Measurements from ENCODE around the gene CFAP126.

CFAP126 gene

DNA sequence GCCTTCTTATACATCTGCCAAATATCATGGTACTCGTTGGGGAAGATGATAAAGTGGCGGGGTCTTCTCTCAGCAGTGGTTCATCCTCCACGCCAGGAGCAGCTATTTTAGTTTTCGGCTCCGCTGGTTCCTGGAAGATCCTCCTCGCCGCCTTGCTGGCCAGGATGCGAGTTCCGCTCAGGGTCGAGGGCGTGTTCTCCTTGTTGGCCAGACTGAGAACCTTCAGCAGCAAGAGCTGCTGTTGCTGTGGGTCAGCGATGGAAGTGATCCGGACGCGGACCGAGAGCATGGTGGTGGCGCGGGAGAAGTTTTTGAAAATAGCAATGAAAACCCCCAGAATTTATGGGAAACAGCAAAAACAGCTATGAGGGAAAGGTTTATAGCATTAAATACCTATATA, 11.4 kb upstream of the CFAP126 start:
- TF ChIP-seq SPI1 (IDR thresholded peaks at IDR 0.05; ENCODE audit: borderline replicate concordance, low read depth): no peak
- no peak for TF ChIP-seq REST (IDR thresholded peaks at IDR 0.05; ENCODE audit: insufficient replicate concordance, low read depth)
- TF ChIP-seq GABPA (IDR thresholded peaks at IDR 0.05; ENCODE audit: low read depth): no peak
- TF ChIP-seq POLR2AphosphoS5 (IDR thresholded peaks at IDR 0.05; ENCODE audit: low read depth): no peak
- TF ChIP-seq, protein P1, sequence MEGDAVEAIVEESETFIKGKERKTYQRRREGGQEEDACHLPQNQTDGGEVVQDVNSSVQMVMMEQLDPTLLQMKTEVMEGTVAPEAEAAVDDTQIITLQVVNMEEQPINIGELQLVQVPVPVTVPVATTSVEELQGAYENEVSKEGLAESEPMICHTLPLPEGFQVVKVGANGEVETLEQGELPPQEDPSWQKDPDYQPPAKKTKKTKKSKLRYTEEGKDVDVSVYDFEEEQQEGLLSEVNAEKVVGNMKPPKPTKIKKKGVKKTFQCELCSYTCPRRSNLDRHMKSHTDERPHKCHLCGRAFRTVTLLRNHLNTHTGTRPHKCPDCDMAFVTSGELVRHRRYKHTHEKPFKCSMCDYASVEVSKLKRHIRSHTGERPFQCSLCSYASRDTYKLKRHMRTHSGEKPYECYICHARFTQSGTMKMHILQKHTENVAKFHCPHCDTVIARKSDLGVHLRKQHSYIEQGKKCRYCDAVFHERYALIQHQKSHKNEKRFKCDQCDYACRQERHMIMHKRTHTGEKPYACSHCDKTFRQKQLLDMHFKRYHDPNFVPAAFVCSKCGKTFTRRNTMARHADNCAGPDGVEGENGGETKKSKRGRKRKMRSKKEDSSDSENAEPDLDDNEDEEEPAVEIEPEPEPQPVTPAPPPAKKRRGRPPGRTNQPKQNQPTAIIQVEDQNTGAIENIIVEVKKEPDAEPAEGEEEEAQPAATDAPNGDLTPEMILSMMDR (IDR thresholded peaks at IDR 0.05; ENCODE audit: insufficient read depth, low read length): no peak
- Histone ChIP-seq H3K4me3 (replicated peaks; ENCODE audit: insufficient read depth, low read length) (no peak overlapping the region), H3K27me3 (ENCODE audit: insufficient read depth, poor library complexity, severe bottlenecking) (no peaks in the 10 kb centered on the region), H3K27ac (replicated peaks) (no peak overlapping the region)
- DNase-seq (ENCODE audit: low read depth in 1 of 2, low spot score in 1 of 2): no peak

DNA sequence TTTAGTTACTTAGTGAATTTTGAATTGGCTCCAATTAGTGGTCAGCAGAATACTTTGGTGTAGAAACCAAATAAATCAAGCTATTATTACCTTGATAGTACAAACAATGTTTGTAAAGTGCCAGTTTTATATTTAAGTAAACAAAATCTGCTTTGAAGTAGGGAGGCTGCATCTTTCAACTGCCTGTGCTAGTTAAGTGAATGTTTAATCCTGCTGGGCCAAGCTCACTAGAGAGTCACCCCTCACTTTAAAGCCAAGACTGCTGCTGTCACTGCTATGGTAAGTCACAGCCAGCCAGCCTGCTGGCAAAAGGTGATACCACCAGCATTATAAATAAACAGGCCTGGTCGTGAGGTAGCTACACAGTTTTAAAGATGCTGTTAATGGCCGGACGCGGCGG, 10.3 kb upstream of the CFAP126 start:
- H3K27me3 ChIP-seq (ENCODE audit: insufficient read depth, poor library complexity, severe bottlenecking): no peaks in the 10 kb centered on the region
- no peak for DNase-seq (ENCODE audit: low read depth in 1 of 2, low spot score in 1 of 2)
- H3K27ac ChIP-seq (replicated peaks): no peak overlapping the region
- no peak overlapping the region for H3K4me3 ChIP-seq (replicated peaks; ENCODE audit: insufficient read depth, low read length)
- TF ChIP-seq, protein P1 (IDR thresholded peaks at IDR 0.05; ENCODE audit: insufficient read depth, low read length): no peak
- TF ChIP-seq GABPA (IDR thresholded peaks at IDR 0.05; ENCODE audit: low read depth): no peak
- no peak for TF ChIP-seq SPI1 (IDR thresholded peaks at IDR 0.05; ENCODE audit: borderline replicate concordance, low read depth)
- TF ChIP-seq POLR2AphosphoS5 (IDR thresholded peaks at IDR 0.05; ENCODE audit: low read depth): no peak
- TF ChIP-seq REST (IDR thresholded peaks at IDR 0.05; ENCODE audit: insufficient replicate concordance, low read depth): no peak

DNA sequence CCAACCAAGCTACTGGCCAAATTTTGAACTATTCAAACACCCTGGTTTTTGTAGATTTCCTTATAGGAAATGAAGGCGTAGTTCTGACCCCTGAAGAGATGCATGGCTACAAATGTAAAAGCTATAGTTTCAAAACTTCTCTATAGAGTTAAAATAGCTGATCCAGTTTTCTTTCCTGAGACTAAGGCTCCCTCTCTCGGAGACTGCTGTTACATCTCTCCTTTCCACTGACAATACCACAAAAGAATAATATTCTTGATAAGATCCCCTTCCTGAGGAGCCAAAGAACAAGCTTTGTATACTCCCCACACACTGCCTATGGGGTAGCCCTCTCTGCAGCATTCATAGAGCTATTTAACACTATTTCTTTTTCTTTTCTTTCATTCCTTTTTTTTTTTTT, 6.7 kb upstream of the CFAP126 start:
- Histone ChIP-seq H3K4me3 (replicated peaks; ENCODE audit: insufficient read depth, low read length) (no peak overlapping the region), H3K27ac (replicated peaks) (no peak overlapping the region), H3K27me3 (ENCODE audit: insufficient read depth, poor library complexity, severe bottlenecking) (no peaks in the 10 kb centered on the region)
- peak in 1 of 2 experiments; percentile 31 for DNase-seq (ENCODE audit: low read depth in 1 of 2, low spot score in 1 of 2)
- TF ChIP-seq GABPA (IDR thresholded peaks at IDR 0.05; ENCODE audit: low read depth) (no peak), REST (IDR thresholded peaks at IDR 0.05; ENCODE audit: insufficient replicate concordance, low read depth) (no peak), POLR2AphosphoS5 (IDR thresholded peaks at IDR 0.05; ENCODE audit: low read depth) (no peak), SPI1 (IDR thresholded peaks at IDR 0.05; ENCODE audit: borderline replicate concordance, low read depth) (no peak)
- TF ChIP-seq, protein P1 (IDR thresholded peaks at IDR 0.05; ENCODE audit: insufficient read depth, low read length): peak; percentile 25
